Body of pancreas (tissue), 4 donors: ENCODE data around the gene ADGRD2.

Experiments
- CTCF ChIP-seq, 7 experiments: fragments of 450-650 bp in 4 of 7; fragments of 200-600 bp in 3 of 7; sonication (generic) in 3 of 7; IDR thresholded peaks; one replicate each; pipeline ENCODE4 v1.5.1; 2016 to 2019; ENCODE audit warnings: antibody characterized with exemption in 7 of 7
- POLR2A ChIP-seq, 3 donors: fragments of 450-650 bp; IDR thresholded peaks; one replicate each; pipeline ENCODE4 v1.6.1; 2016; ENCODE audit warnings: antibody characterized with exemption in 3 of 3, mild to moderate bottlenecking in 2 of 3

GRCh38 chr9:124411514-124412227 lies 38.6 kb upstream of the ADGRD2 start:
- TF ChIP-seq CTCF (IDR thresholded peaks at IDR 0.05) (no peak), POLR2A (IDR thresholded peaks at IDR 0.05) (no peak)
